Suprapubic skin (tissue), 4 donors: Measurements from ENCODE around the gene GRXCR2.

ENCODE experiments used
- EP300 ChIP-seq: sonication (generic); formaldehyde crosslinking; IDR thresholded peaks from one replicate; pipeline ENCODE4 v1.6.1; 2017; ENCODE audit warnings: antibody characterized with exemption
- POLR2A ChIP-seq, 2 donors: fragments of 450-650 bp; IDR thresholded peaks; one replicate each; pipeline ENCODE4 v1.6.1; 2017; ENCODE audit warnings: antibody characterized with exemption in 2 of 2, mild to moderate bottlenecking in 2 of 2, moderate library complexity in 2 of 2
- POLR2AphosphoS5 ChIP-seq, 3 donors: sonication (generic); formaldehyde crosslinking; IDR thresholded peaks; one replicate each; pipeline ENCODE4 v1.6.1; 2017; ENCODE audit warnings: antibody characterized with exemption in 3 of 3
- TF ChIP-seq, protein P1 (sequence below), 2 donors: fragments of 200-600 bp in 1 of 2; fragments of 450-650 bp in 1 of 2; sonication (generic) in 1 of 2; IDR thresholded peaks; one replicate each; pipeline ENCODE4 v1.5.1; 2016 to 2019; ENCODE audit warnings: antibody characterized with exemption in 2 of 2, mild to moderate bottlenecking in 1 of 2, moderate library complexity in 1 of 2

DNA sequence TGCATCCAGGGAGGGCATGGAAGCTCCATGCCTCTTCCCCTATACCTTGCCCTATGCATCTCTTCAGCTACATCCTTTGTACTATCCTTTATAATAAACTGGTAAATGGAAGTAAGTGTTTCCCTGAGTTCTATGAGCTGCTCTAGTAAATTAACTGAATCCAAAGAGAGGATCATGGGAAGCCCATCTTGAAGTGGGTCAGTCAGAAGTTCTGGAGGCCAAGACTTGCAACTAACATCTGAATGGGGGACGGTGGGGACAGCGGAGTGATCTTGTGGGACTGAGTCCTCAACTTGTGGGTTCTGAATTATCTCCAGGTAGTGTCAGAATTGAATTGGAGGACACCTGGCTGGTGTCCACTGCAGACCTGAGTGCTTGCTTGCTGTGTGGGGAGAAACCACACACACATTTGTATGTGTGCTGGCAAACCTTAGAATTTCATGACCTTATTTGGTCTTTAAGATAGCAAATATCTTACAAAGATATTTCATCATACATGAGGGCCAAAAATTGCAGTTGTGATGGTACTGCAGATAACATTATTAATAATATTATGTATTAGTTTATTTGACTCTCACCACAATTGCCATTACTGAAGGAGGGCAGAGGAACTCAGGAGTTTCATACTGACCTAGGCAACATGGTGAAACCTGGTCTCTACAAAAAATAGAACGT, 32.2 kb downstream of the GRXCR2 start:
- TF ChIP-seq POLR2A (IDR thresholded peaks at IDR 0.05) (no peak), POLR2AphosphoS5 (IDR thresholded peaks at IDR 0.05) (no peak), EP300 (no peak)
- TF ChIP-seq, protein P1, sequence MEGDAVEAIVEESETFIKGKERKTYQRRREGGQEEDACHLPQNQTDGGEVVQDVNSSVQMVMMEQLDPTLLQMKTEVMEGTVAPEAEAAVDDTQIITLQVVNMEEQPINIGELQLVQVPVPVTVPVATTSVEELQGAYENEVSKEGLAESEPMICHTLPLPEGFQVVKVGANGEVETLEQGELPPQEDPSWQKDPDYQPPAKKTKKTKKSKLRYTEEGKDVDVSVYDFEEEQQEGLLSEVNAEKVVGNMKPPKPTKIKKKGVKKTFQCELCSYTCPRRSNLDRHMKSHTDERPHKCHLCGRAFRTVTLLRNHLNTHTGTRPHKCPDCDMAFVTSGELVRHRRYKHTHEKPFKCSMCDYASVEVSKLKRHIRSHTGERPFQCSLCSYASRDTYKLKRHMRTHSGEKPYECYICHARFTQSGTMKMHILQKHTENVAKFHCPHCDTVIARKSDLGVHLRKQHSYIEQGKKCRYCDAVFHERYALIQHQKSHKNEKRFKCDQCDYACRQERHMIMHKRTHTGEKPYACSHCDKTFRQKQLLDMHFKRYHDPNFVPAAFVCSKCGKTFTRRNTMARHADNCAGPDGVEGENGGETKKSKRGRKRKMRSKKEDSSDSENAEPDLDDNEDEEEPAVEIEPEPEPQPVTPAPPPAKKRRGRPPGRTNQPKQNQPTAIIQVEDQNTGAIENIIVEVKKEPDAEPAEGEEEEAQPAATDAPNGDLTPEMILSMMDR (IDR thresholded peaks at IDR 0.05), result no peak
